Measurements from ENCODE around the gene EEF1G. TPM values are rescaled to one million over a fixed set of nuclear protein-coding genes. Genes with fewer than 3 reads are reported as not detected.

The EEF1G gene
- total and polyA plus RNA-seq, 2 of the 13 experiments (the other 11 are each of a cell fraction or from before 2014, with no cell fraction given): 1,787 to 2,144 TPM

DNA sequence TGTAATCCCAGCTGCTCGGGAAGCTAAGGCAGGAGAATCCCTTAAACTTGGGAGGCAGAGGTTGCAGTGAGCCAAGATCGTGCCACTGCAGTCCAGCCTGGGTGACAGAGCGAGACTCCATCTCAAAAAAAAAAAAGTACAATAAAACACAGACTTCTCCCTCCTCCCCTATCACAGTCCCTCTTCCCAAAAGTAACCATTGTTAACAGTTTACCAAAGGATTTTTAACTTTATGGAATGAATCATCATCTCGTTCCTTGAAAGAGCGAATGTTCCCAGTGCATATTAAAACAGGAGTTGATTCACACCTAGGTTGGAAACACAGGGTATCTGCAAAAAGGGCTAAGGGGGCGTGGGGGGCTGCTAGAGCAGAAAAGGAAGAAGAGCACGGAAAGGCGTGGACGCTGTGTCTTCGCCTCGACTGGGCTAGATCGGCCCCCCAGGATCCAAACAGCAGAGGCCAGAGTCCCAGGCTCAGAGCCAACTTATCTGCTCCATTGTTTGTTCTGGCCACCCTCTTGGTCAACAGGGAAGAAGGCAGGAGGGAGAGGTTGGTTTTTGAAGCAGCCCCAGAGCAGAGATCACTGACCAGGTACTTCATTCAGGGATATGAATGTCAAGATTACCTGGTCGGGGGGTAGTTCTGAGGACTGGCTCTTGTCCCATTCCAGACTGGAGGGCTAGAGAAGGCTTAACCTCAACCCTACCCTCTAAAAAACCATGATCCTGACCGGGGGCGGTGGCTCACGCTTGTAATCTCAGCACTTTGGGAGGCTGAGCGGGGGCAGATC is 25.0 kb downstream of the EEF1G start (continued):
- no peak for TF ChIP-seq ZNF879 (CRISPR knock-in tag; IDR thresholded peaks at IDR 0.05)
- TF ChIP-seq ATF4 (CRISPR knock-in tag; IDR thresholded peaks at IDR 0.05): no peak
- no peak for TF ChIP-seq ZNF572 (CRISPR knock-in tag; IDR thresholded peaks at IDR 0.05)
- TF ChIP-seq MED1 (CRISPR knock-in tag; IDR thresholded peaks at IDR 0.05): peak; percentile 78
- TF ChIP-seq, protein P1, sequence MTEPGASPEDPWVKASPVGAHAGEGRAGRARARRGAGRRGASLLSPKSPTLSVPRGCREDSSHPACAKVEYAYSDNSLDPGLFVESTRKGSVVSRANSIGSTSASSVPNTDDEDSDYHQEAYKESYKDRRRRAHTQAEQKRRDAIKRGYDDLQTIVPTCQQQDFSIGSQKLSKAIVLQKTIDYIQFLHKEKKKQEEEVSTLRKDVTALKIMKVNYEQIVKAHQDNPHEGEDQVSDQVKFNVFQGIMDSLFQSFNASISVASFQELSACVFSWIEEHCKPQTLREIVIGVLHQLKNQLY (CRISPR knock-in tag; IDR thresholded peaks at IDR 0.05): 0 out of 2 replicates have a peak, but pooled peaks have one; percentile 30
- TF ChIP-seq JUN (CRISPR knock-in tag; IDR thresholded peaks at IDR 0.05): no peak
- no peak for TF ChIP-seq MATR3 (CRISPR knock-in tag; IDR thresholded peaks at IDR 0.05)
- TF ChIP-seq ZBTB42 (CRISPR knock-in tag; IDR thresholded peaks at IDR 0.05): no peak
- no peak for TF ChIP-seq ZNF30 (CRISPR knock-in tag; IDR thresholded peaks at IDR 0.05)
- no peak for TF ChIP-seq RFXANK (CRISPR knock-in tag; IDR thresholded peaks at IDR 0.05)
- no peak for TF ChIP-seq NR2F1 (CRISPR knock-in tag; IDR thresholded peaks at IDR 0.05)
- no peak for TF ChIP-seq POGK (CRISPR knock-in tag; conservative IDR thresholded peaks at IDR 0.05)
- no peak for TF ChIP-seq ZNF407 (CRISPR knock-in tag; IDR thresholded peaks at IDR 0.05; ENCODE audit: not compliant biosample characterization)
- TF ChIP-seq PHF5A (CRISPR knock-in tag; IDR thresholded peaks at IDR 0.05; ENCODE audit: low read depth, unreplicated experiment): peak; percentile 29
- TF ChIP-seq MIER2 (CRISPR knock-in tag; IDR thresholded peaks at IDR 0.05): no peak
- TF ChIP-seq IRF2 (CRISPR knock-in tag; IDR thresholded peaks at IDR 0.05): peak; percentile 75; the same call in 1 of the 2 replicates
- no peak for TF ChIP-seq PAWR (CRISPR knock-in tag; IDR thresholded peaks at IDR 0.05; ENCODE audit: borderline replicate concordance)
- no peak for TF ChIP-seq DR1 (CRISPR knock-in tag; IDR thresholded peaks at IDR 0.05)
- no peak for TF ChIP-seq SIX4 (CRISPR knock-in tag; IDR thresholded peaks at IDR 0.05)

All from HepG2 (cell line).